A549 (cell line): ENCODE measurements around the gene BAHCC1. TPM values are rescaled to one million over a fixed set of nuclear protein-coding genes. Genes with fewer than 3 reads are reported as not detected.

Experiments used
- ATAC-seq, 2 experiments: fragments of 200-7000 bp in 1 of 2; fragments of >200 bp in 1 of 2; cut with Nextera tagmentation in 1 of 2; cut with Tn5 transposase in 1 of 2; 3 replicates each; pipeline versions ENCODE4 v1.8.0 to v1.9.1; 2018 to 2020; ENCODE audit warnings: mild to moderate bottlenecking in 1 of 2, moderate library complexity in 1 of 2
- CTCF ChIA-PET: fragments of 300-600 bp; sonication (Branson Sonifier 250); formaldehyde crosslinking; extraction: SDS; loops from one replicate; lab custom pipeline; 2021; ENCODE audit warnings: antibody characterized with exemption, inconsistent platforms; lab: Yijun Ruan, JAX
- POLR2A ChIA-PET: fragments of 350-600 bp; formaldehyde crosslinking; extraction: SDS; loops from one replicate; lab custom pipeline; 2021; ENCODE audit warnings: antibody characterized with exemption, inconsistent platforms; lab: Yijun Ruan, JAX
- DNase-seq, 2 experiments: peaks; one replicate each; pipeline versions ENCODE4 v3.0.0 to v3.0.0-alpha.2; 2011 to 2016; ENCODE audit warnings: low read depth in 1 of 2, low spot score in 1 of 2
- FAIRE-seq: peaks from 2 replicates; lab custom pipeline; 2011; peaks lifted over from hg19 to GRCh38; lab: Jason Lieb, UNC
- H3K27ac ChIP-seq, 2 experiments: fragments of >200 bp; sonication (Bioruptor Twin); formaldehyde crosslinking; 3 replicates each; pipeline ENCODE4 v1.5.1; 2016 to 2017
- H3K4me1 ChIP-seq: fragments of >200 bp; sonication (Bioruptor Twin); formaldehyde crosslinking; 3 replicates; pipeline ENCODE4 v1.6.1; 2016
- H3K4me2 ChIP-seq: fragments of >200 bp; sonication (Bioruptor Twin); formaldehyde crosslinking; 3 replicates; pipeline ENCODE4 v1.6.1; 2016
- H3K4me3 ChIP-seq: fragments of >200 bp; sonication (Bioruptor Twin); formaldehyde crosslinking; 3 replicates; pipeline ENCODE4 v1.5.1; 2016
- H3K9me3 ChIP-seq: fragments of >200 bp; sonication (Bioruptor Twin); formaldehyde crosslinking; 3 replicates; pipeline ENCODE4 v1.6.1; 2016
- BCL3 ChIP-seq: fragments of >200 bp; sonication (Bioruptor Twin); formaldehyde crosslinking; IDR thresholded peaks from 3 replicates; pipeline ENCODE4 v1.6.1; 2016
- BHLHE40 ChIP-seq: IDR thresholded peaks from 2 replicates; pipeline ENCODE4 v1.6.1; 2012; ENCODE audit warnings: low read depth, low read length, inconsistent platforms
- CBX8 ChIP-seq: fragments of 200-600 bp; sonication (generic); IDR thresholded peaks from 2 replicates; pipeline ENCODE4 v1.6.1; 2016
- CEBPB ChIP-seq, 2 experiments: fragments of >200 bp in 1 of 2; sonication (Bioruptor Twin) in 1 of 2; formaldehyde crosslinking in 1 of 2; IDR thresholded peaks; 2 replicates each; pipeline ENCODE4 v1.6.1; 2012 to 2016
- CHD4 ChIP-seq: fragments of 200-600 bp; sonication (generic); IDR thresholded peaks from 2 replicates; pipeline ENCODE4 v1.6.1; 2016; ENCODE audit warnings: antibody characterized with exemption, mild to moderate bottlenecking, borderline replicate concordance
- CTCF ChIP-seq: fragments of >200 bp; sonication (Bioruptor Twin); formaldehyde crosslinking; IDR thresholded peaks from 3 replicates; pipeline ENCODE4 v1.5.1; 2016
- ELK1 ChIP-seq: fragments of 150-350 bp; IDR thresholded peaks from 2 replicates; pipeline ENCODE4 v1.6.1; 2014; ENCODE audit warnings: low read depth, mild to moderate bottlenecking, low read length
- EP300 ChIP-seq, 2 experiments: fragments of >200 bp; sonication (Bioruptor Twin); formaldehyde crosslinking; IDR thresholded peaks; 2 replicates in 1 of 2; 3 replicates in 1 of 2; pipeline ENCODE4 v1.6.1; 2016 to 2017
- FOXS1 ChIP-seq: fragments of 250-450 bp; sonication (Bioruptor Pico); IDR thresholded peaks from 2 replicates; pipeline ENCODE4 v1.5.0; 2020; ENCODE audit warnings: mild to moderate bottlenecking, moderate library complexity
- HES2 ChIP-seq: fragments of >200 bp; sonication (Bioruptor Twin); formaldehyde crosslinking; IDR thresholded peaks from 2 replicates; pipeline ENCODE4 v1.6.1; 2016
- HEYL ChIP-seq: fragments of 250-450 bp; sonication (Bioruptor Pico); IDR thresholded peaks from 2 replicates; pipeline ENCODE4 v1.8.0; 2021; ENCODE audit warnings: mild to moderate bottlenecking, moderate library complexity
- HOXB5 ChIP-seq: fragments of 250-450 bp; sonication (Bioruptor Pico); IDR thresholded peaks from 2 replicates; pipeline ENCODE4 v1.5.0; 2020; ENCODE audit warnings: mild to moderate bottlenecking, moderate library complexity
- JUN ChIP-seq, 2 experiments: fragments of >200 bp; sonication (Bioruptor Twin); formaldehyde crosslinking; IDR thresholded peaks; 2 replicates in 1 of 2; 3 replicates in 1 of 2; pipeline ENCODE4 v1.6.1; 2016 to 2017
- JUNB ChIP-seq: fragments of >200 bp; sonication (Bioruptor Twin); formaldehyde crosslinking; IDR thresholded peaks from 2 replicates; pipeline ENCODE4 v1.6.1; 2016
- MAFK ChIP-seq: fragments of 450-650 bp; IDR thresholded peaks from 2 replicates; pipeline ENCODE4 v1.6.1; 2014; ENCODE audit not compliant: partially characterized antibody
- MYC ChIP-seq: IDR thresholded peaks from 2 replicates; pipeline ENCODE4 v1.6.1; 2012; ENCODE audit warnings: mild to moderate bottlenecking, inconsistent platforms, low read length, improper control_type of control experiment, borderline replicate concordance
- PBX3 ChIP-seq: IDR thresholded peaks from 2 replicates; pipeline ENCODE4 v1.6.1; 2012
- PHF8 ChIP-seq: fragments of 200-600 bp; sonication (generic); IDR thresholded peaks from 2 replicates; pipeline ENCODE4 v1.6.1; 2016; ENCODE audit warnings: low read depth, mild to moderate bottlenecking, antibody characterized with exemption, moderate library complexity, borderline replicate concordance
- POLR2A ChIP-seq: IDR thresholded peaks from 2 replicates; pipeline ENCODE4 v1.6.1; 2012; ENCODE audit warnings: mild to moderate bottlenecking, low read length
- POLR2AphosphoS2 ChIP-seq: conservative IDR thresholded peaks from 2 replicates; pipeline ENCODE4 v1.6.1; 2012; ENCODE audit warnings: low read length, improper control_type of control experiment, inconsistent platforms
- RAD21 ChIP-seq, 2 experiments: fragments of >200 bp in 1 of 2; sonication (Bioruptor Twin) in 1 of 2; formaldehyde crosslinking in 1 of 2; IDR thresholded peaks in 1 of 2; conservative IDR thresholded peaks in 1 of 2; 2 replicates in 1 of 2; 3 replicates in 1 of 2; pipeline ENCODE4 v1.6.1; 2012 to 2018; ENCODE audit warnings: inconsistent platforms in 1 of 2
- REST ChIP-seq: fragments of 200-600 bp; sonication (generic); IDR thresholded peaks from 2 replicates; pipeline ENCODE4 v1.6.1; 2016; ENCODE audit warnings: antibody characterized with exemption, mild to moderate bottlenecking, moderate library complexity
- RFX5 ChIP-seq: fragments of 450-650 bp; IDR thresholded peaks from 2 replicates; pipeline ENCODE4 v1.7.1; 2014; ENCODE audit warnings: antibody characterized with exemption, mild to moderate bottlenecking, moderate library complexity
- RNF2 ChIP-seq: fragments of 200-600 bp; sonication (generic); IDR thresholded peaks from 2 replicates; pipeline ENCODE4 v1.6.1; 2016; ENCODE audit warnings: low read depth, mild to moderate bottlenecking, antibody characterized with exemption, moderate library complexity, borderline replicate concordance
- SMC3 ChIP-seq: fragments of >200 bp; sonication (Bioruptor Twin); formaldehyde crosslinking; IDR thresholded peaks from 3 replicates; pipeline ENCODE4 v1.6.1; 2018; ENCODE audit warnings: inconsistent platforms
- TFCP2L1 ChIP-seq: fragments of 250-450 bp; sonication (Bioruptor Pico); IDR thresholded peaks from 2 replicates; pipeline ENCODE4 v1.5.0; 2021; ENCODE audit warnings: mild to moderate bottlenecking
- ZC3H11A ChIP-seq: fragments of 450-650 bp; IDR thresholded peaks from 2 replicates; pipeline ENCODE4 v1.6.1; 2014; ENCODE audit warnings: antibody characterized with exemption, mild to moderate bottlenecking
- ZFP36 ChIP-seq: fragments of 450-650 bp; IDR thresholded peaks from 2 replicates; pipeline ENCODE4 v1.6.1; 2014; ENCODE audit warnings: borderline replicate concordance; ENCODE audit not compliant: partially characterized antibody
- ZNF302 ChIP-seq: fragments of 250-450 bp; sonication (Bioruptor Pico); IDR thresholded peaks from 2 replicates; pipeline ENCODE4 v1.9.0; 2021; ENCODE audit warnings: inconsistent platforms, mild to moderate bottlenecking, moderate library complexity
- WGBS: methylation state at CpG from one replicate; pipeline ENCODE4 v1.1.6; 2017; ENCODE audit errors: missing lambda C conversion rate; 5-methylcytosine and 5-hydroxymethylcytosine counted together
- polyA plus RNA-seq, 4 experiments: library from polyadenylated mRNA; depleted of rRNA in 3 of 4; stranded (reverse); fragments of >200 nt; fragmentation: RNase III in 1 of 4; extraction: RNeasy Plus Mini Kit Qiagen cat#74134 plus additional on column Dnase treatment in 1 of 4; gene quantifications; 2 replicates in 3 of 4; 3 replicates in 1 of 4; pipeline ENCODE4 v1.2.3, GENCODE V29; 2011 to 2017

BAHCC1 gene
- polyA plus RNA-seq, 2 of the 4 experiments (the other 2 are of a cell fraction), result 2.6 to 5.8 TPM

GRCh38 chr17:81512562-81513371, 117.5 kb downstream of the BAHCC1 start, which contains the start of gene ACTG1 (continued):
- peak; percentile 99 for TF ChIP-seq PHF8
- TF ChIP-seq HOXB5 (CRISPR knock-in tag), result no peak
- peak; percentile 100 for TF ChIP-seq JUN (IDR thresholded peaks at IDR 0.05)
- TF ChIP-seq HEYL (CRISPR knock-in tag), result no peak
- peak; percentile 98 for TF ChIP-seq POLR2A
- no peak for TF ChIP-seq ZNF302 (CRISPR knock-in tag)
- TF ChIP-seq ZC3H11A, result no peak

- H3K4me3 ChIP-seq, result peak overlapping the region; percentile 83
- H3K27ac ChIP-seq, result peak overlapping the region; percentile 99
- WGBS, result 2% methylated on average over 22 of the region's 23 CpGs
- H3K4me2 ChIP-seq, result peak overlapping the region; percentile 87
- ATAC-seq, result peak; percentile 25 to 37
- peaks cover 35% of the 10 kb centered on the region for H3K4me1 ChIP-seq
- ChIA-PET CTCF (interaction anchor here (0.7 to 4.7 kb wide), 5 partner anchors 13 to 117 kb away, joined by 3 to 30 read pairs (median 4); no protein-coding TSS in a partner anchor), POLR2A (interaction anchor here (0.6 to 1.9 kb wide), 7 partner anchors 13 to 121 kb away, joined by 3 to 8 read pairs (median 5); partner anchors contain the start of gene BAHCC1)
- no peak for FAIRE-seq
- no peaks in the 10 kb centered on the region for H3K9me3 ChIP-seq
- peak; percentile 76 to 89 for DNase-seq
- TF ChIP-seq POLR2AphosphoS2 (no peak), CEBPB (IDR thresholded peaks at IDR 0.05) (no peak), RAD21 (conservative IDR thresholded peaks at IDR 0.05 in 1 of 2, IDR thresholded peaks at IDR 0.05 in 1 of 2) (no peak), RFX5 (no peak), ZFP36 (no peak), ELK1 (no peak), CTCF (no peak), FOXS1 (no peak; the same call in 1 of the 2 replicates), RNF2 (peak; percentile 78; the same call in 1 of the 2 replicates), BCL3 (no peak), BHLHE40 (no peak), POLR2A (no peak; the same call in 1 of the 2 replicates), REST (no peak), TFCP2L1 (0 out of 2 replicates have a peak, but pooled peaks have one; percentile 5), HES2 (no peak), JUN (IDR thresholded peaks at IDR 0.05) (no peak), ZNF302 (CRISPR knock-in tag) (peak; percentile 75), SMC3 (no peak), HEYL (CRISPR knock-in tag) (0 out of 2 replicates have a peak, but pooled peaks have one; percentile 72), MYC (no peak), PBX3 (no peak), CHD4 (peak; percentile 39; the same call in 1 of the 2 replicates), CBX8 (no peak), EP300 (IDR thresholded peaks at IDR 0.05) (no peak), MAFK (no peak), JUNB (no peak)
These were observed 118.1 kb downstream of the BAHCC1 start for GRCh38 chr17:81513372-81513752.
